HG03064 (cell line): ENCODE results near the gene DQX1.
"Not testable (repeated sequence)": the region's sequence is repeated elsewhere in the genome, so short reads cannot be mapped to it uniquely, and the experiment has no call there.

Experiments used
- ATAC-seq: cut with Tn5 transposase; IDR thresholded peaks from one replicate; pipeline ENCODE4 v1.9.1; 2021; ENCODE audit warnings: low read depth; ENCODE audit not compliant: unreplicated experiment

DQX1 gene

DNA sequence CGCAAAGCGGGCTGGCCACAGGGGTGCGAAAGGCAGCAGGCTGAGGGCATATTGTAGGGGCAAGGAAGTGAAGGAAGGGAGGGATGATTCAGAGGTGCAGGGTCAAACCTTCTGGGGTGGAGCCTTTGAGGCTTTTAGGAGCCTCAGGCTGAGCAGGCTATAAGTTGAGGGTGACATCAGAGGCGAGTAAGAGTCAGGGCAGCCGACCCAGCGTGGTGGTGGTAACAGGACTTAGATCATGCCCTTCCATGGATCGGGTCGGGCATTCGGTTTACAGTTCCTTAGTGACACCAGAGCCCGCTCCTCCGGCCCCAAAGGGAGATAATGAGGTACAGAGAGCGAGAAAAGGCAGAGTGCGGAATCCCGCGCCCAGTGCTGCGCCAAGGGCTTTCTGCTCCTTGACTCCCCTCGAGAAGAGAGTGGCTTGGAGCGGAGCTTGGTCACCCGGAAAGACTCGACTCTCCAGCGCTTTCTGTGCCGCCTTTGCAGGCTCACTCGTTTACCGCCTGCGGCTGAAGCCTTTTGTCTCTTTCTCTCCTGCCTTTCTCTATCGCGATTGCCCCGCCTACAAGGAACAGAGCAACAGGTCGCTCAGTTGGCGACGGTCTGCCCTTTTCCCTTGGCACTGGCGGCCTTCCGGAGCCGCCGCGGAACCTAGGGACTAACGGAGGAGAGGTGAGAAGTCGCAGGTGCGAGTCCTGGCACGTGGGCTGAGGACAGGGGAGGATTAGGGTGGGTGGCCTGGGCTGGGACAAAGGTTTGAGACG, 27.3 kb downstream of the DQX1 start:
- no peak for ATAC-seq

GRCh38 chr2:74497777-74498499, 28.1 kb downstream of the DQX1 start:
- no peak for ATAC-seq

GRCh38 chr2:74496997-74497776, 28.8 kb downstream of the DQX1 start:
- ATAC-seq, result no peak

DNA sequence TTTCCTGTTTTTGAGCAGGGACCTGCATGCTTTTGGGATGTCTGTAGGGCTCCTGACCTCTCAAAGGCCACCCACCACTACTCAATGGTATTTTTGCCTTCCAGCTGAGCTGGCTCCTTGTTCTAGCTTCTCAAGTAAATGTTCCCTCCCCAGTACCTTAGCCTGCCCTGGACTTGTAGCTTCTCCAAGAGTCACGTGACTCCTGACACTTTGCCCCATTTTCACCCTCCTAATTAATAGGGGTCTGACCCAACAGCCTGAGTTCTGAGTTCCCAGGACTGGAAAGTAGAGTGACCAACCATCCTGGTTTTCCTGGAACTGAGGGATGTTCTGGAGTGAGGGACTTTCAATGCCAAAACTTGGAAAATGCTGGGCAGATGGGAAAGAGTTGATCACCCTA, 30.6 kb downstream of the DQX1 start:
- no peak for ATAC-seq

- no peak for ATAC-seq
These were observed 32.5 kb downstream of the DQX1 start for GRCh38 chr2:74493546-74493945.

DNA sequence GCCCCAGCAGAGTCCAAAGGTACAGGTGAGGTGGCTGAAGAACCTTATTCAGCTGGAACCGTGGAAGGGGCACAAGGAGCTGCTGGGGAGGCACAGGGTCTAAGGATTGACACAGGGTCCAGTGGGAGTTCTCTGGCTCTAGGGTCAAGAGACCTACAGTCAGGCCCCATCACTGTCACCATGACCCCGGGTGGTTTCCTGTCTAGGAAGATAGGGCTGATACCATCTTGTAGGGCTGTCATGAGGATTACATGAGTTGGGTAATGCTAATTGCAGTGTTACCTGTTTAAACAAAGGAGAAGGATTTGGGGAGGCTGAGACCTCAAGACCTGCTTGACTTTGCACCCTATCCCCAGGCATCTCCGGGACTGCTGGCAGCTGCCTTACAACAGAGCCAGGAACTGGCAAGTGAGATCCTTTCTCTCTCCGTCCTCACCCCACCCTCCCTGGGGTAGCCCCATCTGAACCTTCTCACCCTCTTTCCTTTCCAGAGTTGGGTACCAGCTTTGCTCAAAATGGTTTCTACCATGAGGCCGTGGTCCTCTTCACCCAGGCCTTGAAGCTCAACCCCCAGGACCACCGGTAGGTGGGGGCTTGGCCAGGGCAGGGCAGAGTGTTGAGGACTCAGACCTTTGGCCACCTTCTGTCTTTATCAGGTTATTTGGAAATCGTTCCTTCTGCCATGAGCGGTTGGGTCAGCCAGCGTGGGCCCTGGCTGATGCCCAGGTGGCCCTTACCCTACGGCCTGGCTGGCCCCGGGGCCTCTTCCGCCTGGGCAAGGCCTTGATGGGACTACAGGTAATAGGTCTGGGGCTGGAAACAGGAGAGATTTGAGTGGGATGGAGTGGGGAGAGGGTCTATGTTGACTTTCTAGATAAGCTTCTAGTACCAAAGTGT, 34.1 kb downstream of the DQX1 start:
- no peak for ATAC-seq

GRCh38 chr2:74489906-74490305, 36.1 kb downstream of the DQX1 start:
- no peak for ATAC-seq

GRCh38 chr2:74488643-74489481, 37.2 kb downstream of the DQX1 start:
- ATAC-seq, result no peak

DNA sequence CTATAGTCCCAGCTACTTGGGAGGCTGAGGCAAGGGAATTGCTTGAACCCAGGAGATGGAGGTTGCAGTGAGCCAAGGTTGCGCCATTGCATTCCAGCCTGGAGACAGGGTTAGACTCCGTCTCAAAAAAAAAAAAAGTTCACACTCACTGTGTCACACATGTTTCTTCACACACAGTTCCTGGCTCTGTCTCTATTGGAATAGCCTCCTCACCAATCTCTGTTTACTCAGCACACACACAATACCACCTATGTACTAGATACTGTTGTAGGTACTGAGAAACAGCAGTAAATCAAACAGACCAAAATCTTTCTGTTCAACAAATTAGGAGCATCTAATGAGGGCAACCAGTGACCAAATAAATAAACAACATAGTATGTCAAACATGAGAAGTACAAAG, 39.9 kb downstream of the DQX1 start:
- no peak for ATAC-seq

DNA sequence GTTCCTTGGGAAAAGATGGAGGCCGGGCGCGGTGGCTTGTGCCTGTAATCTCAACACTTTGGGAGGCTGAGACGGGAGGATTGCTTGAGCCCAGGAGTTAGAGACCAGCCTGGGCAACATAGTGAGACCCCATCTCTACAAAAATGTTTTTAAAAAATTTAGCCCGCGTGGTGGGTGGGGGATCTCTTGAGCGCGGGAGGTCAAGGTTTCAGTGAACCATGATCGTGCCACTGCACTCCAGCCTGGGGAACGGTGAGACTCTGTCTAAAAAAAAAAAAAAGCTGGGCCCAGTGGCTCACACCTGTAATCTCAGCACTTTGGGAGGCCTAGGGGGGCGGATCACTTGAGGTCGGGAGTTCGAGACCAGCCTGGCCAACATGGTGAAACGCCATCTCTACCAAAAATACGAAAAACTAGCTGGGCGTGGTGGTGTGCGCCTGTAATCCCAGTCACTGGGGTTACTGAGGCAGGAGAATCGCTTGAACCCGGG, 42.3 kb downstream of the DQX1 start:
- not testable (repeated sequence) for ATAC-seq

DNA sequence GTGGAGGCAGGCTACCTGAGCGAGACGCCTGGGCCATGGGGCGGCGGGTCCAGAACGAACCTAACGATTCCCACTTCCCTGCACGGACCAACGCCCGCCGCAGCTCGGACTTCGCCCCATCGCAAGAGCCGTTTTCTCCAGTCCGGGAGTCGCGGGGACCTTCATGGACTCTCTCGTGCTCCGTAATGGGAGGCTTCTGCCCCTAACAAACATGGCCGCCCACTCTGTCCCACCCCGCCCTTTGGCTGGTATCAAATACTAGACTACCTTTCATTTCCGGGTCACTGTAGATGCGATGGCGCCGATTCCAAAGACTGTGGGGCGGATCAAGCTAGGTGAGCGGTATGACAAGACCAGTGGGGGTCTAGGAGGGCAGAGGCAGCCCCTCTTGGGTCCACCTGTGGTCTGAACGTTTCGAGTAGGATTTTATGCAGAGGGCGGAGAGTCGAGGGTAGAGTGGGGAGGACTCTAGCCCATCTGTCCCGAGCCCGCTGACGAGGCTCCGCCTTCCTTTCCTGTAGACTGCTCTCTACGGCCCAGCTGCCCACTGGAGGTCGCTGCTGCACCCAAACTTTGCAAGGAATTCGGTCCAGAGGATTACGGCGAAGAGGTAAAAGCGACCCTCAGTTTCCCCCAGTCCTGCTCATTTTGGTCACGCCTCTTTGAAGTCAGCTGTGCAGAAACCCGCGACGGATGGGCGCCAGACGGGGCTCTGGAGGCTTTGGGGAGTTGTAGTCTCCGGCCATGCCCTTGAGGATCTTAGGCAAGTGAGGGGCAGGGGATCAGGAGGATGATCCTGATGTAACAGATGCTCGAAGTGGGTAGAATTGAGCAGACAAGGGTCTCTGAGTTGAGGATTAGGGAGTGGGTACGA, 43.0 kb downstream of the DQX1 start, which contains the start of the genes CCDC142 and TTC31:
Gene CCDC142 (minus strand): TSS at position 198 of the 874 bp plus-strand sequence. CDS start 161 bp downstream, at position 37.
Gene TTC31 (plus strand): TSS at position 281 of the 874 bp plus-strand sequence. CDS start 15 bp downstream, at position 296.
- ATAC-seq, result peak; percentile 87

GRCh38 chr2:74481961-74482800, 43.9 kb downstream of the DQX1 start:
- peak; percentile 34 for ATAC-seq

GRCh38 chr2:74481431-74481830, 44.6 kb downstream of the DQX1 start:
- no peak for ATAC-seq

DNA sequence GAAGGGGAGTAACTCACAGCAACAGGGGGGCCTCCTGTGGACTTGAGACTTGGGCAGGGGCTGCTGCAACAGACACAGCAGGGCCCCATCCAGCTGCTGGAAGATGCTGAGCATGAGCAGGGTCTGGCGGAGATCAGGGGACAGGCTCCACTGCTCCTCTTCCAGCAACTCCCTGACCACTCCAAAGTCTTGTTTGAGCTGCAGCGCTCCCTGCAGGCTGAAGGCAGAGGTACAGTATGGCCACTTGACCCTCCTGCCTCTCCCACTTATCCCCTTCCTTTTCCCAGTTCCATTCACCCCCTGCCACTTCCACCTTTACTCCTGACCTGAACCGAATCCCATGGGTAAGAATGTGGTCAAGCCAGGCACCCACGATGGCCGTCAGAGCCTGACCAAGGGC, 51.1 kb downstream of the DQX1 start:
- ATAC-seq, result no peak

DNA sequence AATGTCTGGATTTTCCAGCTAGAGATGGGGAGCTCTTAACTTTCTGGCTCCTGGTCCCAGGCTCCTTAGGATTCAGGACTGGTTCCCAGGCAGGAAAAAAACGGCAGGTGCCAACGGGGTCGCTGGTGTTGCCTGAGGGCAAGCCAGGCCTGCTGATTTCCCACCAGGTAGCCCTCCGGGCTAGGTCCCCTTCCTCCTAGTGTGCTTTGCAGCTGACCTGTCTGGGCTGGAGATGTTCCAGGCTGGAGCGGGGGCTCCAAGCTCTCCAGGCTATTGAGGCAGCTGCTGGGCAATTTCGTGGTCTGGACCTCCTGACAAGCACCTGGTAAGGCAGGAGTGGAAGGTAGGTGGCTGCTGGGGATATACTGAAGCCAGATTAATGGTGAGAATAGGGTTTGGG, 51.5 kb downstream of the DQX1 start:
- ATAC-seq, result no peak

DNA sequence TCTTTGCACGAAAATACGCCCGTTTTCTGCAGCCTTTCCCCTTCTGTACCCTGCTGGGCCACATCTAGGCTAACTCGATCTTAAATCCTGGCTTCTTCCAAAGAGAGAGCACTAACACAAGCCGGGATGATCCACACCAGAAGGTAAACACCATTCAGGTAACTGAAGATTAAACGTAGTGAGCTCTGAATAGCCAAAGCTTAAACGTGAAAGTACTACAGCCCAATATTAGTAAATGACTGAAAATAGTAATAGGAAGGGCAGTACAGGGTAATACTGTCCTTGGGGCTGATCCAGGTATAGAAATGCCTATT, 53.1 kb downstream of the DQX1 start:
- no peak for ATAC-seq
